ENCODE data around the gene FAM107A. TPM values are rescaled to one million over a fixed set of nuclear protein-coding genes. Genes with fewer than 3 reads are reported as not detected.

FAM107A gene
- total and polyA plus RNA-seq, 2 experiments from 2014 or later: 1.0 to 1.1 TPM

DNA sequence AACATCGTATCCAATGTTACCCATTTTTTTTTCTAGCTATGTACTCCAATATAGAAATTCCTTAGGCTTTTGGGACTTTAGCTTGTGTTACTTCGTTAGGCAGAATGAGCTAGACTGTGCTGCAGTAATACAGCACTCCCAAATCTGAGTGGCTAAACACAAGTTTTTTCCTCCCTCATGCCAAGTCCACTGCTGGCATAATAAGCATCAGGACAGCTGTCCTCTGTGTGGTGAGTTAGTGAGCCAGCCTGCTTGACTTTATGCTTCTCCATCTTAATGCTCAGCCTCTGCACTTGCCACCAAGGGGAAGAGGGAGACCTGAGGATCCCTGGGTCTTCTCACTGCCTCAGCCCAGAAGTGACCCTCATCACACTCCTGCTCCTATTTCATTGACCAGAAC lies 22.0 kb downstream of the FAM107A start:
- Histone ChIP-seq H3K79me2 (replicated peaks; ENCODE audit: insufficient read depth) (no peaks in the 10 kb centered on the region), H2AFZ (no peak overlapping the region; the same call in 1 of the 2 replicates), H4K20me1 (replicated peaks; ENCODE audit: insufficient read depth) (no peaks in the 10 kb centered on the region), H3K4me3 (no peak overlapping the region), H3K4me2 (no peak overlapping the region), H3K9me2 (ENCODE audit: insufficient read depth) (no peaks in the 10 kb centered on the region), H3K36me3 (ENCODE audit: insufficient read depth) (no peaks in the 10 kb centered on the region), H3F3A (replicated peaks; ENCODE audit: low read depth) (no peaks in the 10 kb centered on the region), H3K27me3 (ENCODE audit: insufficient read depth) (no peaks in the 10 kb centered on the region), H3K4me1 (ENCODE audit: insufficient read depth) (no peaks in the 10 kb centered on the region), H3K27ac (ENCODE audit: low read depth) (no peak overlapping the region)
- TF ChIP-seq NANOG (IDR thresholded peaks at IDR 0.05; ENCODE audit: borderline replicate concordance) (no peak), ZNF114 (CRISPR knock-in tag; IDR thresholded peaks at IDR 0.05) (no peak), STAT1 (IDR thresholded peaks at IDR 0.05; ENCODE audit: unreplicated experiment) (no peak), EZH2 (IDR thresholded peaks at IDR 0.05; ENCODE audit: low read depth, unreplicated experiment) (no peak)
- TF ChIP-seq, protein P1, sequence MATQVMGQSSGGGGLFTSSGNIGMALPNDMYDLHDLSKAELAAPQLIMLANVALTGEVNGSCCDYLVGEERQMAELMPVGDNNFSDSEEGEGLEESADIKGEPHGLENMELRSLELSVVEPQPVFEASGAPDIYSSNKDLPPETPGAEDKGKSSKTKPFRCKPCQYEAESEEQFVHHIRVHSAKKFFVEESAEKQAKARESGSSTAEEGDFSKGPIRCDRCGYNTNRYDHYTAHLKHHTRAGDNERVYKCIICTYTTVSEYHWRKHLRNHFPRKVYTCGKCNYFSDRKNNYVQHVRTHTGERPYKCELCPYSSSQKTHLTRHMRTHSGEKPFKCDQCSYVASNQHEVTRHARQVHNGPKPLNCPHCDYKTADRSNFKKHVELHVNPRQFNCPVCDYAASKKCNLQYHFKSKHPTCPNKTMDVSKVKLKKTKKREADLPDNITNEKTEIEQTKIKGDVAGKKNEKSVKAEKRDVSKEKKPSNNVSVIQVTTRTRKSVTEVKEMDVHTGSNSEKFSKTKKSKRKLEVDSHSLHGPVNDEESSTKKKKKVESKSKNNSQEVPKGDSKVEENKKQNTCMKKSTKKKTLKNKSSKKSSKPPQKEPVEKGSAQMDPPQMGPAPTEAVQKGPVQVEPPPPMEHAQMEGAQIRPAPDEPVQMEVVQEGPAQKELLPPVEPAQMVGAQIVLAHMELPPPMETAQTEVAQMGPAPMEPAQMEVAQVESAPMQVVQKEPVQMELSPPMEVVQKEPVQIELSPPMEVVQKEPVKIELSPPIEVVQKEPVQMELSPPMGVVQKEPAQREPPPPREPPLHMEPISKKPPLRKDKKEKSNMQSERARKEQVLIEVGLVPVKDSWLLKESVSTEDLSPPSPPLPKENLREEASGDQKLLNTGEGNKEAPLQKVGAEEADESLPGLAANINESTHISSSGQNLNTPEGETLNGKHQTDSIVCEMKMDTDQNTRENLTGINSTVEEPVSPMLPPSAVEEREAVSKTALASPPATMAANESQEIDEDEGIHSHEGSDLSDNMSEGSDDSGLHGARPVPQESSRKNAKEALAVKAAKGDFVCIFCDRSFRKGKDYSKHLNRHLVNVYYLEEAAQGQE (IDR thresholded peaks at IDR 0.05; ENCODE audit: unreplicated experiment): no peak
- TF ChIP-seq, protein P2, sequence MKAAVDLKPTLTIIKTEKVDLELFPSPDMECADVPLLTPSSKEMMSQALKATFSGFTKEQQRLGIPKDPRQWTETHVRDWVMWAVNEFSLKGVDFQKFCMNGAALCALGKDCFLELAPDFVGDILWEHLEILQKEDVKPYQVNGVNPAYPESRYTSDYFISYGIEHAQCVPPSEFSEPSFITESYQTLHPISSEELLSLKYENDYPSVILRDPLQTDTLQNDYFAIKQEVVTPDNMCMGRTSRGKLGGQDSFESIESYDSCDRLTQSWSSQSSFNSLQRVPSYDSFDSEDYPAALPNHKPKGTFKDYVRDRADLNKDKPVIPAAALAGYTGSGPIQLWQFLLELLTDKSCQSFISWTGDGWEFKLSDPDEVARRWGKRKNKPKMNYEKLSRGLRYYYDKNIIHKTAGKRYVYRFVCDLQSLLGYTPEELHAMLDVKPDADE (IDR thresholded peaks at IDR 0.05): no peak
- DNase-seq (ENCODE audit: low spot score) (no peak), ATAC-seq (no peak)
- peaks cover 2% of the 10 kb centered on the region for H3K27me3 Mint-ChIP-seq (ENCODE audit: insufficient read depth, low read depth, poor library complexity)
- H3K9me3 Mint-ChIP-seq: peaks cover 29% of the 10 kb centered on the region
- no peak overlapping the region for H3K4me3 Mint-ChIP-seq
- peaks cover 13% of the 10 kb centered on the region for H3K4me1 Mint-ChIP-seq
- peaks cover 13% of the 10 kb centered on the region for H3K36me3 Mint-ChIP-seq (ENCODE audit: low read depth)
- H3K27ac Mint-ChIP-seq: no peak overlapping the region

DNA sequence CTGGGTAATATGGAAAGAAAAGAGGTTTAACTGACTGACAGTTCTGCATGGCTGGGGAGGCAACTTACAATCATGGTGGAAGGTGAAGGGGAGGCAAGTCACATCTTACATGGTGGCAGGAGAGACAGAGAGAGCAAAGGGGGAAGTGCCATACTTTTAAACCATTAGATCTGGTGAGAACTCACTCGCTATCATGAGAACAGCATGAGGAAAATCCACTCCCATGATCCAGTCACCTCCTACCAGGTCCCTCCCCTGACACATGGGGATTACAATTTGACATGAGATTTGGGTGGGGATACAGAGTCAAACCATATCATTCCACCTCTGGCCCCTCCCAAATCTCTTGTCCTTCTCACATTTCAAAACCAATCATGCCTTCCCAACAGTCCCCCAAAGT lies 24.2 kb downstream of the FAM107A start:
- Histone ChIP-seq H3K4me3 (no peak overlapping the region), H3K9me2 (ENCODE audit: insufficient read depth) (no peaks in the 10 kb centered on the region), H3K4me2 (no peak overlapping the region), H3K4me1 (ENCODE audit: insufficient read depth) (no peaks in the 10 kb centered on the region), H3F3A (replicated peaks; ENCODE audit: low read depth) (no peaks in the 10 kb centered on the region), H2AFZ (no peak overlapping the region), H3K27me3 (ENCODE audit: insufficient read depth) (no peaks in the 10 kb centered on the region), H3K79me2 (replicated peaks; ENCODE audit: insufficient read depth) (no peaks in the 10 kb centered on the region), H3K36me3 (ENCODE audit: insufficient read depth) (no peaks in the 10 kb centered on the region), H3K27ac (ENCODE audit: low read depth) (no peak overlapping the region), H4K20me1 (replicated peaks; ENCODE audit: insufficient read depth) (no peaks in the 10 kb centered on the region)
- Mint-ChIP-seq H3K4me1 (peaks cover 13% of the 10 kb centered on the region), H3K27me3 (ENCODE audit: insufficient read depth, low read depth, poor library complexity) (peaks cover 2% of the 10 kb centered on the region), H3K27ac (no peak overlapping the region), H3K4me3 (no peak overlapping the region), H3K9me3 (peaks cover 36% of the 10 kb centered on the region), H3K36me3 (ENCODE audit: low read depth) (peaks cover 15% of the 10 kb centered on the region)
- ATAC-seq (no peak), DNase-seq (ENCODE audit: low spot score) (no peak)
- TF ChIP-seq ZNF114 (CRISPR knock-in tag; IDR thresholded peaks at IDR 0.05): no peak
- no peak for TF ChIP-seq ZNF331 (CRISPR knock-in tag; IDR thresholded peaks at IDR 0.05; ENCODE audit: low read depth)
- TF ChIP-seq, protein P1 (IDR thresholded peaks at IDR 0.05; ENCODE audit: unreplicated experiment): no peak
- TF ChIP-seq POLR2AphosphoS5 (IDR thresholded peaks at IDR 0.05; ENCODE audit: low read depth): no peak
